ENCODE data around the gene RAPSN. TPM values are rescaled to one million over a fixed set of nuclear protein-coding genes. Genes with fewer than 3 reads are reported as not detected.

RAPSN gene
- total and polyA plus RNA-seq, 2 donors (not counting 3 experiments of a cell fraction or from before 2014, with no cell fraction given): 0.18 to 1.6 TPM

GRCh38 chr11:47441421-47441820, 7.5 kb downstream of the RAPSN start:
- Histone ChIP-seq H3K9ac (replicated peaks; ENCODE audit: extremely low read depth, insufficient read depth, low read length) (no peak overlapping the region), H3K9me3 (replicated peaks; ENCODE audit: control insufficient read depth, insufficient read depth, low read length) (no peaks in the 10 kb centered on the region), H3K9me1 (replicated peaks; ENCODE audit: control insufficient read depth, extremely low read depth, insufficient read depth, low read length) (no peaks in the 10 kb centered on the region), H3K4me1 (ENCODE audit: control insufficient read depth, extremely low read depth, insufficient read depth, low read length) (no peaks in the 10 kb centered on the region), H3K27ac (ENCODE audit: insufficient read depth, low read depth, low read length) (no peak overlapping the region), H3K79me2 (ENCODE audit: control insufficient read depth, insufficient read depth, low read length) (no peaks in the 10 kb centered on the region), H3K4me2 (ENCODE audit: insufficient read depth, low read length) (no peak overlapping the region), H2AFZ (ENCODE audit: low read depth, low read length) (no peak overlapping the region), H4K20me1 (replicated peaks; ENCODE audit: control insufficient read depth, extremely low read depth, insufficient read depth, low read length) (no peaks in the 10 kb centered on the region), H3K36me3 (ENCODE audit: control insufficient read depth in 2 of 2, extremely low read depth in 1 of 2, insufficient read depth in 2 of 2, low read length in 2 of 2) (no peaks in the 10 kb centered on the region), H3K27me3 (ENCODE audit: control insufficient read depth in 2 of 2, insufficient read depth in 2 of 2, low read length in 2 of 2) (no peaks in the 10 kb centered on the region), H3K4me3 (replicated peaks in 1 of 3; ENCODE audit: insufficient read depth in 1 of 3, low read depth in 1 of 3, low read length in 3 of 3) (no peak overlapping the region)
- intact Hi-C loops (cut with micrococcal nuclease): no loop called here
- ChIA-PET CTCF (no interaction called here), POLR2A (no interaction called here)
- no TSS peak for BruUV-seq (replicated peaks)
- no peak for DNase-seq (ENCODE audit: low read depth, low spot score)
- dilution Hi-C loops (cut with MboI; ENCODE audit: extremely low pct_ligation_motif_present, low sequenced_read_pairs): no loop called here
- TF ChIP-seq POLR2A (IDR thresholded peaks at IDR 0.05; ENCODE audit: low read depth, low read length) (no peak), EZH2 (IDR thresholded peaks at IDR 0.05; ENCODE audit: borderline replicate concordance, low read depth, low read length, severe bottlenecking) (no peak), FOS (IDR thresholded peaks at IDR 0.05; ENCODE audit: borderline replicate concordance, insufficient read depth, low read length) (no peak), POLR2AphosphoS5 (IDR thresholded peaks at IDR 0.05; ENCODE audit: insufficient read depth, low read depth, low read length) (no peak), JUN (IDR thresholded peaks at IDR 0.05; ENCODE audit: borderline replicate concordance, insufficient read depth, insufficient read length, low read depth) (no peak), GATA2 (IDR thresholded peaks at IDR 0.05; ENCODE audit: insufficient read depth, insufficient read length, low read depth, low read length) (no peak), MYC (IDR thresholded peaks at IDR 0.05; ENCODE audit: low read depth, low read length) (no peak), CTCF (IDR thresholded peaks at IDR 0.05; ENCODE audit: extremely low read depth in 1 of 2, insufficient read depth in 1 of 2, low read depth in 1 of 2, low read length in 2 of 2) (no peak), MAX (IDR thresholded peaks at IDR 0.05; ENCODE audit: insufficient read depth, insufficient read length) (no peak)
- FAIRE-seq: no peak

Measured in endothelial cell of umbilical vein (primary cell).